Cardiac fibroblast (primary cell): ENCODE results near the gene ZCCHC24.
"Not testable (repeated sequence)": the region's sequence is repeated elsewhere in the genome, so short reads cannot be mapped to it uniquely, and the experiment has no call there.

Source experiments
- DNase-seq, 2 donors: peaks; one replicate each; pipeline versions ENCODE4 v3.0.0 to v3.0.0-alpha.2; 2010; ENCODE audit warnings: low read depth in 2 of 2
- H3K4me3 ChIP-seq, 2 donors: replicated peaks in 1 of 2; 1 replicate in 1 of 2; 2 replicates in 1 of 2; pipeline ENCODE4 v1.5.1; 2011; ENCODE audit warnings: low read depth in 2 of 2, low read length in 2 of 2, mild to moderate bottlenecking in 2 of 2, moderate library complexity in 1 of 2
- TF ChIP-seq, protein P1 (sequence below): IDR thresholded peaks from one replicate; pipeline ENCODE4 v1.5.1; 2011; ENCODE audit warnings: low read depth, mild to moderate bottlenecking, low read length, inconsistent platforms

Gene ZCCHC24

DNA sequence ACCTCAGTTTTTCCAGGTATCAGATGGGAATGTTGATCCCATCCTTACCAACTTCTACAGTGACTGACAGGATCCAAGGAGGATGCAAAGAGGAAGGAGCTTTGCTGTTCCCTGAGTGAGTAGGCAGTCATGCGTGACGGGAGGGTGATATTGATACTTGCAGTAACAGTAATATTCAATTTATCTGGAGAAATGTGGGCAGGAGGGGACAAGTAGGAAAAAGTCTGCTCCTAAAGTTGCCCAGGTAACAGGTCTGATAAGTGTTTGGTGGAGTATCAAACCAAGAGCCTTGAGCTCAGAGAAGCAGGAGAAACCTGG, 3.3 kb upstream of the ZCCHC24 start:
- TF ChIP-seq, protein P1, sequence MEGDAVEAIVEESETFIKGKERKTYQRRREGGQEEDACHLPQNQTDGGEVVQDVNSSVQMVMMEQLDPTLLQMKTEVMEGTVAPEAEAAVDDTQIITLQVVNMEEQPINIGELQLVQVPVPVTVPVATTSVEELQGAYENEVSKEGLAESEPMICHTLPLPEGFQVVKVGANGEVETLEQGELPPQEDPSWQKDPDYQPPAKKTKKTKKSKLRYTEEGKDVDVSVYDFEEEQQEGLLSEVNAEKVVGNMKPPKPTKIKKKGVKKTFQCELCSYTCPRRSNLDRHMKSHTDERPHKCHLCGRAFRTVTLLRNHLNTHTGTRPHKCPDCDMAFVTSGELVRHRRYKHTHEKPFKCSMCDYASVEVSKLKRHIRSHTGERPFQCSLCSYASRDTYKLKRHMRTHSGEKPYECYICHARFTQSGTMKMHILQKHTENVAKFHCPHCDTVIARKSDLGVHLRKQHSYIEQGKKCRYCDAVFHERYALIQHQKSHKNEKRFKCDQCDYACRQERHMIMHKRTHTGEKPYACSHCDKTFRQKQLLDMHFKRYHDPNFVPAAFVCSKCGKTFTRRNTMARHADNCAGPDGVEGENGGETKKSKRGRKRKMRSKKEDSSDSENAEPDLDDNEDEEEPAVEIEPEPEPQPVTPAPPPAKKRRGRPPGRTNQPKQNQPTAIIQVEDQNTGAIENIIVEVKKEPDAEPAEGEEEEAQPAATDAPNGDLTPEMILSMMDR = no peak
- no peak overlapping the region for H3K4me3 ChIP-seq
- DNase-seq = no peak

DNA sequence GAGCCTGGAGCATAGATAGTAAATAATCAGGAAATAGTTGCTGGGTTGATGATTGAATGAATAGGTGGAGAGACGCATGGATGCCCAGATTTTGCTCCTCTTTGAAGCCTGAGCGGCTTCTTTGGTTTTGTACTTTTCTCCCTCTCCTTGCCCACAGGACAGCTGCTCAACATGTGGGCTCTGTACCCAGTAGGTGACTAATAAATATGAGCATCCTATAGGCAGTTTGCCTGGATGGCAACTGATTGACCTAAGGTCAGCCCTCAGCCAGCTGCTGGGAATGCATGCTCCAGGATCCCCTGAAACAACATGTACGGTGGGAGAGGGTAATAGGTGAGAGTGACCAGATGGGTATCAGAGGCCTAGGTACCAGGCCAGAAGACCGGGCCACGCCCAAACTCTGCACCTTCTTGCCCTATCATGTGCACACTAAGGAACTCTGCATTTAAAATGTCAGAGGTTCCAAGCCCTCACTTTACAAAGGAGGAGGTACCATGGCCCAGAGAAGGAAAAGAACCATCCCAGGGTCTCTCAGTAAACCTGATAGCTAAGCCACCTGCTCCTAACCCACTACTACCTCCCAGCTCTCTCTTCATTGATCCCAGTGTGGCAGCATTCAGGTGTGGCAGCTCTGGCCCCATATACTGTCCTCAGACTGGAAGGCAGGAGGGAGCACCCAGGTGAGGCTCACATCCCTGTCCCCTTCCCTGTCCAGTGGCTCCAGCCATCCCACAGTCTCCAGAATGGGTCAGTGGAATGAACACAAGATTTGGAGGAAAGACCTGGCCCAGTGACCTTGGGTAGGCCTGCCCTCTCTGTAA, 2.7 kb upstream of the ZCCHC24 start:
- DNase-seq = no peak
- TF ChIP-seq, protein P1 = no peak
- H3K4me3 ChIP-seq = no peak overlapping the region

DNA sequence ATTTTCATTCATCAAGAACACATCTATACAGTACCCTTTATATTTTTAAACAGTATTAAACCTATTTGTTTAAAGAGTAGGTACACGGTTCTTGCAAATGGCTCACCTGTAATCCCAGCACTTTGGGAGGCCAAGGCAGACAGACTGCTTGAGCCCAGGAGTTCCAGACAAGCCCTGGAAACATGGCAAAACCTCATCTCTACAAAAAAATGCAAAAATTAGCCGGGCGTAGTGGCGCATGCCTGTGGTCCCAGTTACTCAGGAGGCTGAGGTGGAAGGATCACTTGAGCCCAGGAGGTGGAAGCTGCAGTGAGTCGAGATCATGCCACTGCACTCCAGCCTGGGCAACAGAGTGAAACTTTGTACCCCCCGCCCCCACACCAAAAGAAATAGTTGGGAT, 1.8 kb upstream of the ZCCHC24 start:
- not testable (repeated sequence) for H3K4me3 ChIP-seq, DNase-seq

DNA sequence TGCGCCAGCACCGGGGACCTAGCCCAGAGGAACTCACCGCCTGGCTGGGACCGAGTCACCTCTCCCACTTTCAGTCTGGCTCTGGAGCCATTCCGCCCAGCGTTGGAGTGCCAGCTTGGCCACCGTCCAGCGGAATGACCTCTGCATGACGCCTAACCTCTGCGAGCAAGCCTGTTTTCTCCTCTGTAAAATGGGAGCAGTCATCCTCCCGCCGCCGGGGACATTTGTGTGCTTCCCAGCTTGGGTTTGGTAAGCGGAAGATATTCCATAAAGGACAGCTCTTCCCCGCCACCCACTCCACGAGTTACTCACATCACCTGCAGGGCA, 1.3 kb upstream of the ZCCHC24 start:
- peak in 1 of 2 donors; percentile 57 for DNase-seq
- H3K4me3 ChIP-seq = peak overlapping the region; percentile 37 to 72
- TF ChIP-seq, protein P1 = no peak

DNA sequence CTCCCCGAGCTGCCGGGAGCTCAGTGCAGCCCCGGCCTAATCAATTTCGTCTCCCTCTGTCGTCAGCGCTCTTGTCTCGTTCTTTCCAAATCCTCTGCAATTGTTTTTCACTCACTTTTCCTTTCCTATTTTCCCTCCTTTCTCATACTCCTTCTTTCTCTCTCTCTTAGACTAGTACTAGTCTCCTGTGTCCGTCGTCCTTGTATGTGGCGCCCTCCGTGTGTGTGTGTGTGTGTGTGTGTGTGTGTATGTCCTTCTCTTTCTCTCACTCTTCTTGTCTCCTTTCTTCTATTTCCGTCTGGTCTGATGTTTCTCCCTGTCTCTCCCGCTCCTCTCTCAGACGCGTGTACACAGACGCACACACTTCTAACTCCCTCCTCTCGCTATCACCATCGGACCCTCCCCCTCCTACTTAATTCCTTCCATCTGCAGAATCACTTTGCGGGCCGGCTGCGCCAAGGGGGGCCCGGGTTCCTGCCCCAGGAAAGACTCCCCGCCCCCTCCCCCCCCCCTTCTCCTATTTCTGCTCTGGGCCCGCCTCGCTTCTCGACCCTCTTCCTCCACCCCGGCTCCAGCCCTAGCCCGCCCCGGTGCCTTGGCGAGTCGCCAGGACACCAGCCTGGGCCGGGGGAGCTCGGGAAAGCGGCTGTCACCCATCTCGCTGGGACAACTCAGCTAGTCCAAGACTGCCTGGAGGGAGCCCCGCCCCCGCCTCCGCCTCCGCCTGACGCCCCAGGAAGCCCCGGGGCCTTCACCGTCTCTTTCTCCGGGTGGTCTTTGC, 743 bp upstream of the ZCCHC24 start:
- TF ChIP-seq, protein P1 = no peak
- peak in 1 of 2 donors; percentile 72 for DNase-seq
- peak overlapping the region; percentile 37 to 72 for H3K4me3 ChIP-seq

DNA sequence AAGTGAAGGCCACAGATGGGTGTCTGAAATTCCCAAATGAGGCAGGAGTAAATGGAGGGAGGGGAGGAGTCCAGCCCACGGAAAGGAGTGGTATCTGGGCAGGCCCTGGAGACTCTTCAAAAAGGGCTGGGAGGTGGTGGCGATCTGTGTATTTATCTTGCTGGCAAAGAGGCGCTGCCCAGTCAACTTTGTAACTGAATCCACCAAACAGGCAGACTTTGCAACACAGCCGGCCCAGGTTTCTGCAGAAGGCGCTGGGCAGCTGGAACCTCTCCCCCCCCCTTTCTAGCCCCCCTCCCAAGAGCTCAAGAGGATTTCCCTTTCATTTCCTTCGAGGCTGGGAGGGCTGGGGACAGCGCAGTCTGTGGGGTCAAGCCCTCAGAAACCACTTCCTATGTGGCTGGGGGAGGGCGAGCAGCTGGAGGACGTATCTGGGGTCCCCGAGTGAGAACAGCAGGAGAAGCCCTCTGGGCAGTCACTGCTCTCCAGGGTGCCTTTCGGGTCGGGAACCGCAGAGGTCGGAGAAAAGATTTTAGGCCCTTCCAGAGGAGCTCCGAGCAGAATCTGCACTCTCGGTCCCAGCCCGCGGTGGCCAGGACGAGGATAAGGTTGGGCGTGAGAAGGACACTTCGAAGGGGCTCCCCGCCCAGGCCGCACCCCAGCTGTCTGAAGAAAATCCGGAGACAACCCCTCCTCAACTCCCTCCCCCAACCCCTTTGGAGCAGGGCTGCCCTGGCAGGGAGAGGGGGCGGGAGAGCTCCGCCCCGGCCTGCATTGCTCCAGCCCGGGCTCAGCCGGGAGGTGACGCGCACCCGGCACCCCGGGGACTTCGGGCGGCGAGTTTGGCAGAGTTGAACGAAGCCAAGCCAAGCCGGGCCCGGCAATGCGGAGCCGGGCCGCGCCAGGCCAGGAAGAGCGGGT, 965 bp downstream of the ZCCHC24 start:
- peak overlapping the region; percentile 72 to 88 for H3K4me3 ChIP-seq
- peak; percentile 64 to 73 for DNase-seq
- TF ChIP-seq, protein P1 = no peak
